ENCODE data around the gene TTLL10.

DNA sequence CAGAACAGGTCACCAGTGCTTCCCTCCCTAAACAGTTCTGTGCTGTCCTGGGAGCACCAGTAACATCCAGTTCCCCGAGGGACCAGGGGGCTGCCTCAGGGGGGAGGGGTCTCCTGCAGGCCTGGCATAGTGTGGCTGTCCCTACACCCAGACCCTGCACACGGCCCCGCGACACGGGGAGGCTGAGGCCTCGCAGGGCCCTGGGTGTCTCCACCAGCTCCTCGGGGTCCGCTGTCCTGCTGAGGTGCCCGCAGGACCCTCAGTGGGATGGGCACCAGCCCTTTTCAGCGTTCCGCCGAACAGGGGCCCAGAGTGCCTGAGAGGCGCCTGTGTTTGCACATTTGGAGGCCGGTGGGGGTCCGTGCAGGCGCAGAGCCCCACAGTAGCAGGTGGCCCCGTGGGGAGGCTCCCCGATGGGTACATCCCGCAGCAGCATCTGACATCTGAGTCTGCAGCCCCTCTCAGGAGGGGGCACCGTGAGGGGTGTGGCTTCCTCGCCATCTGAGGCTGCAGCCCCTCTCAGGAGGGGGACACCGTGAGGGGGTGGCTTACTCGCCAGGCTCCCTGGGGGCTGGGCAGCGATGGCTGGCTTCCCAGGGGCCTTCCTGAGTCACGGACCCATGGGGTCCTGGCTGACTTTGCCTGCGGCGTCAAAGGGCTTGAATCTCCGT is 39.2 kb upstream of the TTLL10 start:
- TF ChIP-seq POLR2A (IDR thresholded peaks at IDR 0.05; ENCODE audit: low read length) (no peak), GATA1 (IDR thresholded peaks at IDR 0.05; ENCODE audit: low read depth, low read length) (no peak)
